Measurements from ENCODE around the gene KCNN1.

DNA sequence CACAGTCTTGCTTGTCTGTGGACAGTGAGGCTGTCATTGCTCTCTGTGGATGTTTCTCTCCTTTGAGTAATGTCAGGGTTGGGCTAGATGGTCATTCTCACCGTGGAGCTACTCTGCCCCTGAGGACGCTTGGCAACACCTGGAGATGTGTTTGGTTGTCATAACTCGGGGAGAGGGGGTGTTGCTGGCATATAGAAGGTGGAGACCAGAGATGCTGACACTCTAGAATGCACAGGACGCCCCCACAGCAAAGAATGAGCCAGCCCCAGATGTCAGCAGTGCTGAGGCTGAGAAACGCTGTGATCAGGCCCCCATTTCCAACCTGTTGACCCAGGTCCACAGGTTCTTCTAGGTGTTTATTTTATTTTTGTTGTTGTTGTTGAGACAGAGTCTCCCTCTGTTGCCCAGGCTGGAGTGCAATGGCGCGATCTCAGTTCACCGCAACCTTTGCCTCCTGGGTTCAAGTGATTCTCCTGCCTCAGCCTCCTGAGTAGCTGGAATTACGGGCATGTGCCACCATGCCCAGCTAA, 29.5 kb upstream of the KCNN1 start:
- TF ChIP-seq, protein P1, sequence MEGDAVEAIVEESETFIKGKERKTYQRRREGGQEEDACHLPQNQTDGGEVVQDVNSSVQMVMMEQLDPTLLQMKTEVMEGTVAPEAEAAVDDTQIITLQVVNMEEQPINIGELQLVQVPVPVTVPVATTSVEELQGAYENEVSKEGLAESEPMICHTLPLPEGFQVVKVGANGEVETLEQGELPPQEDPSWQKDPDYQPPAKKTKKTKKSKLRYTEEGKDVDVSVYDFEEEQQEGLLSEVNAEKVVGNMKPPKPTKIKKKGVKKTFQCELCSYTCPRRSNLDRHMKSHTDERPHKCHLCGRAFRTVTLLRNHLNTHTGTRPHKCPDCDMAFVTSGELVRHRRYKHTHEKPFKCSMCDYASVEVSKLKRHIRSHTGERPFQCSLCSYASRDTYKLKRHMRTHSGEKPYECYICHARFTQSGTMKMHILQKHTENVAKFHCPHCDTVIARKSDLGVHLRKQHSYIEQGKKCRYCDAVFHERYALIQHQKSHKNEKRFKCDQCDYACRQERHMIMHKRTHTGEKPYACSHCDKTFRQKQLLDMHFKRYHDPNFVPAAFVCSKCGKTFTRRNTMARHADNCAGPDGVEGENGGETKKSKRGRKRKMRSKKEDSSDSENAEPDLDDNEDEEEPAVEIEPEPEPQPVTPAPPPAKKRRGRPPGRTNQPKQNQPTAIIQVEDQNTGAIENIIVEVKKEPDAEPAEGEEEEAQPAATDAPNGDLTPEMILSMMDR (IDR thresholded peaks at IDR 0.05), result no peak
- no peak for TF ChIP-seq EZH2 (IDR thresholded peaks at IDR 0.05)
